ENCODE results near the gene PIGS.

PIGS gene

DNA sequence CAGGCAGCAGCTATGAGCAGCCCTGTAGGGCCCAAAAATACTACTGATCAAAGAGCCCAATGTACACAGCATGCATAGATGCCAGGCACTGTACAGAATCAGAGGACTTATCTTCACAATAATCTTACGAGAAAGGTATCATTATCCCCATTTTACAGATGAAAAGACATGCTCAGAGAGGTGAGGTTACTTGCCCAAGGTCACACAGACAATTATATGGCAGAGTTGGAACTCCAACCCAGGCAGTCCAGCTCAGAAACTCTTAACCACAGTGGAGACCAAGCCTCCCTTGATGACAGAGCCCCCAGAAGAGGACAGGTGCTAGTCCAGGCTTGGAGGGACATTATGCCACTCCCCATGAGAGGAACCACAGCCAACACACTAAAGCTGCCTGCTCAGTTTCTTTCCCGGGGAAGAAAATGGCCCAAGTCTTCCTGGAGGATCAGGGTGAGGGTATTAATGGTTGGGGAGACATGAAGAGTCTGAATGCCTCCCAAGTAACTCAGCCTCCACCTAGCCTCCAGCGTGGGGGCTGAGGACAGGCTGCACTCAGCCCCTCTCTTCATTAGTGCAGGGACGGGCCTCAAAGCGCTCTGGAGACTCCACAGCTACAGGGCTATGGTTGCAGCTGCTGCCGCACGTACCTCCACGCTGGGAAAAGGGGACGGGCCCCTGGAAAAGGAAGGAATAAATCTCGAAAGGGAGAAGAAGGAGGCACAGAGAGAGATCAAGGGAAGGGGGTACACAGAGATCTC is 19.7 kb downstream of the PIGS start:
- in situ Hi-C loops (cut with MboI; ENCODE audit: low sequenced_read_pairs), result no loop called here
- Histone ChIP-seq H3K4me3 (peak overlapping the region; percentile 72), H3K36me3 (replicated peaks) (peaks cover 44% of the 10 kb centered on the region), H3K9me3 (no peaks in the 10 kb centered on the region), H3K4me1 (peaks cover 3% of the 10 kb centered on the region), H3K27me3 (ENCODE audit: low read depth) (no peaks in the 10 kb centered on the region)
- peak; percentile 16 to 46 for DNase-seq (ENCODE audit: low spot score in 2 of 2)

GRCh38 chr17:28550858-28551257 is 20.5 kb downstream of the PIGS start:
- in situ Hi-C loops (cut with MboI; ENCODE audit: low sequenced_read_pairs), result no loop called here
- no peak overlapping the region for H3K4me3 ChIP-seq

GRCh38 chr17:28549236-28550132 is 21.8 kb downstream of the PIGS start:
- Histone ChIP-seq H3K4me1 (peaks cover 3% of the 10 kb centered on the region), H3K36me3 (replicated peaks) (peaks cover 25% of the 10 kb centered on the region), H3K4me3 (no peak overlapping the region), H3K27me3 (ENCODE audit: low read depth) (no peaks in the 10 kb centered on the region), H3K9me3 (no peaks in the 10 kb centered on the region)
- no peak for DNase-seq (ENCODE audit: low spot score in 2 of 2)
- in situ Hi-C loops (cut with MboI; ENCODE audit: low sequenced_read_pairs), result no loop called here

More at GRCh38 chr17:28550858-28551257, 20.5 kb downstream of the PIGS start:
- DNase-seq (ENCODE audit: low spot score in 2 of 2), result no peak
- H3K4me1 ChIP-seq, result peaks cover 3% of the 10 kb centered on the region
- no peaks in the 10 kb centered on the region for H3K27me3 ChIP-seq (ENCODE audit: low read depth)
- H3K9me3 ChIP-seq, result no peaks in the 10 kb centered on the region
- H3K36me3 ChIP-seq (replicated peaks), result peaks cover 37% of the 10 kb centered on the region

GRCh38 chr17:28548417-28549130 is 22.8 kb downstream of the PIGS start:
- in situ Hi-C loops (cut with MboI; ENCODE audit: low sequenced_read_pairs), result no loop called here
- H3K27me3 ChIP-seq (ENCODE audit: low read depth), result no peaks in the 10 kb centered on the region
- peaks cover 16% of the 10 kb centered on the region for H3K36me3 ChIP-seq (replicated peaks)
- H3K4me3 ChIP-seq, result no peak overlapping the region
- H3K9me3 ChIP-seq, result no peaks in the 10 kb centered on the region
- DNase-seq (ENCODE audit: low spot score in 2 of 2), result no peak
- H3K4me1 ChIP-seq, result peaks cover 3% of the 10 kb centered on the region

GRCh38 chr17:28547623-28548416 is 23.5 kb downstream of the PIGS start:
- Histone ChIP-seq H3K9me3 (no peaks in the 10 kb centered on the region), H3K4me1 (peaks cover 2% of the 10 kb centered on the region), H3K4me3 (no peak overlapping the region), H3K36me3 (replicated peaks) (peaks cover 10% of the 10 kb centered on the region), H3K27me3 (ENCODE audit: low read depth) (no peaks in the 10 kb centered on the region)
- peak; percentile 51 to 89 for DNase-seq (ENCODE audit: low spot score in 2 of 2)
- in situ Hi-C loops (cut with MboI; ENCODE audit: low sequenced_read_pairs), result no loop called here

GRCh38 chr17:28547096-28547622 is 24.2 kb downstream of the PIGS start:
- peaks cover 9% of the 10 kb centered on the region for H3K36me3 ChIP-seq (replicated peaks)
- no peaks in the 10 kb centered on the region for H3K4me1 ChIP-seq
- no peak overlapping the region for H3K4me3 ChIP-seq
- DNase-seq (ENCODE audit: low spot score in 2 of 2), result no peak
- H3K27me3 ChIP-seq (ENCODE audit: low read depth), result no peaks in the 10 kb centered on the region
- in situ Hi-C loops (cut with MboI; ENCODE audit: low sequenced_read_pairs), result no loop called here
- H3K9me3 ChIP-seq, result no peaks in the 10 kb centered on the region

DNA sequence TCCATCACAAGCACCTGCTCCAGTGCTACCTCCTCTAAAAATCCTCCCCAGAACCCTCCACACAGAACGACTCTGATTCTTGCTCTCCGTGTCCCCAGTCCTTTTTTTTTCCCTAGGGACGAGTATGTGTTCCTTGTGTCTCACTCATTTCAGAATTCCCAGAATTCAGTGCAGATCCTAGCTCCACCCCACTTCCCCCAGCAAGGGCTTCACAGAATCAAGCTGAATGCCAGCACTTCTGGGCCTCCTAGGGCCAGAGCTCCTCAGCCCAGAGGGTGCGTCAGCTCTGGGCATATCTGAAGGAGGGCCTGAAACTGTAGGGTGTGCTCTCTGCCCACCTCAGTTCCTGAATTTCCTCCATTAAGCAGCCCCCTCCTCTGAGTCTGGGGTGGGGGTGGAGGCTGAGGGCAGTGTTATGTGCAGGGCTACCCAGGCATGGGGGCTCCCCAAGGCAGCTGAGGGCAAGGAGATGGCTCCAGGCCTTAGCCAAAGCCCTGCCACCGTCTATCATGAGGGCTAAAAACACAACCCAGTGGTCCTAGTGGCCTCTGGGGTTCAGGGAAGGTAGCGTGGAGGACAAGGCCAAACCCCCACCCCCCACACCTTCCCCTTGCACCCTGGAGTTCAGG is 25.4 kb downstream of the PIGS start:
- no peak for DNase-seq (ENCODE audit: low spot score in 2 of 2)
- Histone ChIP-seq H3K27me3 (ENCODE audit: low read depth) (no peaks in the 10 kb centered on the region), H3K36me3 (replicated peaks) (peaks cover 9% of the 10 kb centered on the region), H3K9me3 (no peaks in the 10 kb centered on the region), H3K4me3 (no peak overlapping the region), H3K4me1 (no peaks in the 10 kb centered on the region)
- in situ Hi-C loops (cut with MboI; ENCODE audit: low sequenced_read_pairs), result no loop called here

- no peaks in the 10 kb centered on the region for H3K9me3 ChIP-seq
- no peaks in the 10 kb centered on the region for H3K27me3 ChIP-seq (ENCODE audit: low read depth)
- in situ Hi-C loops (cut with MboI; ENCODE audit: low sequenced_read_pairs), result no loop called here
- no peak overlapping the region for H3K4me3 ChIP-seq
- H3K4me1 ChIP-seq, result no peaks in the 10 kb centered on the region
- no peak for DNase-seq (ENCODE audit: low spot score in 2 of 2)
- H3K36me3 ChIP-seq (replicated peaks), result peaks cover 9% of the 10 kb centered on the region
Measured at GRCh38 chr17:28545141-28545503, 26.2 kb downstream of the PIGS start.

- H3K4me3 ChIP-seq, result no peak overlapping the region
- H3K4me1 ChIP-seq, result no peaks in the 10 kb centered on the region
- peaks cover 9% of the 10 kb centered on the region for H3K36me3 ChIP-seq (replicated peaks)
- H3K27me3 ChIP-seq (ENCODE audit: low read depth), result no peaks in the 10 kb centered on the region
- in situ Hi-C loops (cut with MboI; ENCODE audit: low sequenced_read_pairs), result no loop called here
- H3K9me3 ChIP-seq, result no peaks in the 10 kb centered on the region
- DNase-seq (ENCODE audit: low spot score in 2 of 2), result no peak
Measured at GRCh38 chr17:28544402-28545140, 26.8 kb downstream of the PIGS start.

DNA sequence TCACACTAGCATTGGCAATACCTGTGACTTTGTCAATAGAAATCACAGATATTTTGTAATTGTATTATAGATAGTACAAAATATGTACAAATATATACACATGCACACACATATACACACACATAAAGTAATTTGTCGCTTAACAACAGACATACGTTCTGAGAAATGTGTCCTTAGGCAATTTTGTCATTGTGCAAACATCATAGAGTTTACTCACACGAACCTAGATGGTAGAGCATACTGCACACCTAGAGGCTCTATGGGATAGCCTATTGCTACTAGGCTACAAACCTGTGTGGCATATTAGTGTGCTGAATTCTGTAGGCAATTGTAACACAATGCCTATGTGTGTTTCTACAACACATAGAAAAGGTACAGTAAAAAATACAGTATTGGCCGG is 29.9 kb downstream of the PIGS start:
- in situ Hi-C loops (cut with MboI; ENCODE audit: low sequenced_read_pairs), result no loop called here
- Histone ChIP-seq H3K9me3 (no peaks in the 10 kb centered on the region), H3K36me3 (replicated peaks) (no peaks in the 10 kb centered on the region), H3K27me3 (ENCODE audit: low read depth) (no peaks in the 10 kb centered on the region), H3K4me3 (no peak overlapping the region), H3K4me1 (no peaks in the 10 kb centered on the region)
- DNase-seq (ENCODE audit: low spot score in 2 of 2), result no peak

GRCh38 chr17:28540231-28540630 is 31.1 kb downstream of the PIGS start:
- Histone ChIP-seq H3K27me3 (ENCODE audit: low read depth) (no peaks in the 10 kb centered on the region), H3K9me3 (no peaks in the 10 kb centered on the region), H3K36me3 (replicated peaks) (no peaks in the 10 kb centered on the region), H3K4me3 (no peak overlapping the region), H3K4me1 (no peaks in the 10 kb centered on the region)
- in situ Hi-C loops (cut with MboI; ENCODE audit: low sequenced_read_pairs), result no loop called here
- no peak for DNase-seq (ENCODE audit: low spot score in 2 of 2)

DNA sequence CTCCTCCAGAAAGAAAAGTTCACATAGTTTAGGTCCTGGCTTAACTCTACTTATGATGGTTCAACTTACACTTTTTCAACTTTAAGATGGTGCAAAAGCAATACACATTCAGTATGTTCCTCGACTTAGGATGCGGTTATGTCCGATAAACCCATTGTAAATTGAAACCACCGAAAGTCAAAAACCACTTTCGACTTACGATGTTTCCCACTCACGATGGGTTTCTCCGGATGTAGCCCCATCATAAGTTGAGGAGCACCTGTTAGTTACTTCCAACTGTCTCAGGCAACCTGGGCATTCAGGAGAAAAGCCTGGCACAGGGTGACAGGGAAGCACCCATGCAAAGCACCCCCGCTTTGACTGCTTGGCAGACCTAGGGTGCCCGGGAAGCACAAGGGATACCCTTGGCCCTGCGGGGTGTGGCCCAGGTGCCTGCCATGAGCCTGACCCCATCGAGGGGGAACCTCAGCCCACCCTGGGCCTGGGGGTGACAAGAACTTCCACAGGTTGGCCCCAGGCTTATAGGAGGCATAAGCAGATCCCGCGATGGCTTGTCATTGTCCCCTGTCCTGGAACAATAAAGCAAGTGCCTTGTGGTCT is 32.9 kb downstream of the PIGS start:
- no peaks in the 10 kb centered on the region for H3K4me1 ChIP-seq
- no peak for DNase-seq (ENCODE audit: low spot score in 2 of 2)
- H3K27me3 ChIP-seq (ENCODE audit: low read depth), result no peaks in the 10 kb centered on the region
- H3K4me3 ChIP-seq, result no peak overlapping the region
- no peaks in the 10 kb centered on the region for H3K9me3 ChIP-seq
- H3K36me3 ChIP-seq (replicated peaks), result no peaks in the 10 kb centered on the region
- in situ Hi-C loops (cut with MboI; ENCODE audit: low sequenced_read_pairs), result loop anchor here (5.0 kb wide), 1 partner anchor 41 kb away; no protein-coding TSS in a partner anchor
